Measurements from ENCODE around the gene CLDN4. TPM values are rescaled to one million over a fixed set of nuclear protein-coding genes. Genes with fewer than 3 reads are reported as not detected.

Gene CLDN4
- total RNA-seq, 1 donor from 2014 or later, result 29.5 TPM

DNA sequence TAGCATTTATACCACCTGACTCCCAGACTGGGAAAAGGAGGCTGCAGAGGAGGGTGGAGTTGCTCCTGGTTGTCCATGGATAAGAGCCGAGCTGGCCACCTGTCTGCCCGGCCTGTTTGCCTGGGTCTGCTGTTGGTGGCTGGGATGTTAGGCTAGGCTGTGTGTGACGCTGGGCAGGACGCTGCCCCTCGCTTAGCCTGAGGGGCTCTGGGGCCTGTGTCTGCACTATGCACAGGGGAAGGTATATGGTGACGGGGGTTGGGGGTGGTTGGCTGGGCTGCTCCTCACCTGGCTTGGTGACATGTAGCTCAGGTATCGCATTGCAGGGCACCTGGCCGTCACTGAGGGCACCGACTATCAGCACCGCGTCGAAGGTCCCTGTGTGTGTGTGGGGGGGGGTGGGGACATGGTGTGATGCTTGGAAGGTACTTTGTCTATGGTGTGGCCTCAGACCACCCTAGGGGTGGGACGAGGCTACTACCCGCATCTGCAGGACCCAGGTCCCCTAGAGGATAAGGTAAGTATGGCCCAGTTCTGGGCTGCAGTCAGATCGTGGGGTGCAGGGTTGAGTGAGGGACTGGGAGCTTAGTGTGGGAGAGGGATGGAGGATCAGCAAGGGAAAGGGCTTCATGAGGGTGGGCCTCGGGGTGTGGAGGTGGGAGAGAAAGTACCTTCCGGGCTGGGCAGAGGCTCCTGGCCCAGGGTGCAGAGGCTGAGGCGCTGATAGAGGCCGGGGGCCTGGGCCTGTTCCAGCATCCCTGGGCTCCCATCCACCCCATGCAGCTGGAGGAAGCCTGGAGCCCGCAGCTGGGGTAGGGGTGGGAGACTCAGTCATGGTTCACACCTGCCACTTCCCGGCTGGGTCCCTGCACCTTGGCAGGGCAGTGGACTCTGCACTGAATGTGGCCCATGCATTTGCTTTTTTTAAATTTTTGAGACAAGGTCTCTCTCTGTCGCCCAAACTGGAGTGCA is 9.2 kb downstream of the CLDN4 start:
- Histone ChIP-seq H3K36me3 (no peaks in the 10 kb centered on the region), H3K27ac (no peak overlapping the region), H3K9me3 (no peaks in the 10 kb centered on the region), H3K4me1 (peaks cover 26% of the 10 kb centered on the region), H3K27me3 (no peaks in the 10 kb centered on the region), H3K4me3 (no peak overlapping the region)
- TF ChIP-seq, protein P1, sequence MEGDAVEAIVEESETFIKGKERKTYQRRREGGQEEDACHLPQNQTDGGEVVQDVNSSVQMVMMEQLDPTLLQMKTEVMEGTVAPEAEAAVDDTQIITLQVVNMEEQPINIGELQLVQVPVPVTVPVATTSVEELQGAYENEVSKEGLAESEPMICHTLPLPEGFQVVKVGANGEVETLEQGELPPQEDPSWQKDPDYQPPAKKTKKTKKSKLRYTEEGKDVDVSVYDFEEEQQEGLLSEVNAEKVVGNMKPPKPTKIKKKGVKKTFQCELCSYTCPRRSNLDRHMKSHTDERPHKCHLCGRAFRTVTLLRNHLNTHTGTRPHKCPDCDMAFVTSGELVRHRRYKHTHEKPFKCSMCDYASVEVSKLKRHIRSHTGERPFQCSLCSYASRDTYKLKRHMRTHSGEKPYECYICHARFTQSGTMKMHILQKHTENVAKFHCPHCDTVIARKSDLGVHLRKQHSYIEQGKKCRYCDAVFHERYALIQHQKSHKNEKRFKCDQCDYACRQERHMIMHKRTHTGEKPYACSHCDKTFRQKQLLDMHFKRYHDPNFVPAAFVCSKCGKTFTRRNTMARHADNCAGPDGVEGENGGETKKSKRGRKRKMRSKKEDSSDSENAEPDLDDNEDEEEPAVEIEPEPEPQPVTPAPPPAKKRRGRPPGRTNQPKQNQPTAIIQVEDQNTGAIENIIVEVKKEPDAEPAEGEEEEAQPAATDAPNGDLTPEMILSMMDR (IDR thresholded peaks at IDR 0.05), result no peak
- TF ChIP-seq POLR2AphosphoS5 (IDR thresholded peaks at IDR 0.05; ENCODE audit: insufficient read depth in 1 of 2, low read depth in 1 of 2) (no peak), POLR2A (IDR thresholded peaks at IDR 0.05) (no peak)
- intact Hi-C loops (cut with DNase I), result no loop called here
- no peak for DNase-seq (ENCODE audit: extremely low spot score in 2 of 2)

DNA sequence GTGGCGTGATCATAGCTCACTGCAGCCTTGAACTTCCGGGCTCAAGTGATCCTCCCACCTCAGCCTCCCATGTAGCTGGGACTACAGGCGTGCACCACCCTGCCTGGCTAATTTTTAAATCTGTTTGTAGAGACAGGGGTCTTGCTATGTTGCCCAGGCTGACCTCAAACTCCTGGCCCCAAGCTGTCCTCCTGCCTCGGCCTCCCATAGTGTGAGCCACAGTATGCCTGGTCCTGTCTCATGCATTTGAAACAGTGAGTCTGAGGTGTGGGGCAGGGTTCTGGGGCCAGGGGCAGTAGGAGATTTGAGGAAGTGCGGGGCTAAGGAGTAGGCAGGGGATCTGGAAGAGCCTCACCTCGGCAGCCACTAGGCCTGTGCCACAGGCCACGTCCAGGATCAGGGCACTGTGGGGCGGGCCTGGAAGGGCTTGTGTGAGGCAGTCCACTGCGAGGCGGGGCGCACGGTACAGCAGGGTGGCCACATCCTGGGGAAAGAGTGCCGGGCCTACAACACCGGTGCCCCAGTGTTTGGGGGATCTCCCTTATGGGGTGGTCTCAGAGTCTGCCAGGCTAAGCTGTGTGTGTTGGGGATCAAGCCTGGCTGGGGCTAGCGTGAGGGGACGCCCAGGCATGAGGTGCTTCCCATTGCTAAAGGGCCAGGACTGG is 10.1 kb downstream of the CLDN4 start:
- TF ChIP-seq POLR2AphosphoS5 (IDR thresholded peaks at IDR 0.05; ENCODE audit: insufficient read depth in 1 of 2, low read depth in 1 of 2) (no peak), POLR2A (IDR thresholded peaks at IDR 0.05) (no peak)
- TF ChIP-seq, protein P1 (IDR thresholded peaks at IDR 0.05), result no peak
- Histone ChIP-seq H3K4me3 (no peak overlapping the region), H3K27me3 (no peaks in the 10 kb centered on the region), H3K9me3 (no peaks in the 10 kb centered on the region), H3K36me3 (no peaks in the 10 kb centered on the region), H3K27ac (no peak overlapping the region), H3K4me1 (peaks cover 26% of the 10 kb centered on the region)
- no peak for DNase-seq (ENCODE audit: extremely low spot score in 2 of 2)
- intact Hi-C loops (cut with DNase I), result no loop called here

DNA sequence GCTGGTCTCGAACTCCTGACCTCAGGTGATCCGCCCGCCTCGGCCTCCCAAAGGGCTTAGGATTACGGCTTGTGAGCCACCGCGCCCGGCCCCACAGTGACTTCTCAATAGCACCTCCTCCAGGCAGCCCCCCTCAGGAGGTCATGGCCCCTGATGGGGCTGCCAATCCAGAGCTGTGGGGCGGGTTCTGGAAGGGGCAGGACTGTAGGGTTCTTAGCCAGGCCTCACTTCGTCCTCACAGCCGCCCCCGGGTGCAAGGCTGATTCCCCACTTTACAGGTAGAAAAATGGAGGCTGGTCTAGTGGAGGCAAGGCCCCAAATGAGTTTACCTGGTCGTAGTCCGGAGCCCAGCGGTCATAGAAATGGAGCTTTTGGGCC is 10.9 kb downstream of the CLDN4 start:
- intact Hi-C loops (cut with DNase I), result no loop called here
- H3K27ac ChIP-seq, result peak overlapping the region; percentile 87

DNA sequence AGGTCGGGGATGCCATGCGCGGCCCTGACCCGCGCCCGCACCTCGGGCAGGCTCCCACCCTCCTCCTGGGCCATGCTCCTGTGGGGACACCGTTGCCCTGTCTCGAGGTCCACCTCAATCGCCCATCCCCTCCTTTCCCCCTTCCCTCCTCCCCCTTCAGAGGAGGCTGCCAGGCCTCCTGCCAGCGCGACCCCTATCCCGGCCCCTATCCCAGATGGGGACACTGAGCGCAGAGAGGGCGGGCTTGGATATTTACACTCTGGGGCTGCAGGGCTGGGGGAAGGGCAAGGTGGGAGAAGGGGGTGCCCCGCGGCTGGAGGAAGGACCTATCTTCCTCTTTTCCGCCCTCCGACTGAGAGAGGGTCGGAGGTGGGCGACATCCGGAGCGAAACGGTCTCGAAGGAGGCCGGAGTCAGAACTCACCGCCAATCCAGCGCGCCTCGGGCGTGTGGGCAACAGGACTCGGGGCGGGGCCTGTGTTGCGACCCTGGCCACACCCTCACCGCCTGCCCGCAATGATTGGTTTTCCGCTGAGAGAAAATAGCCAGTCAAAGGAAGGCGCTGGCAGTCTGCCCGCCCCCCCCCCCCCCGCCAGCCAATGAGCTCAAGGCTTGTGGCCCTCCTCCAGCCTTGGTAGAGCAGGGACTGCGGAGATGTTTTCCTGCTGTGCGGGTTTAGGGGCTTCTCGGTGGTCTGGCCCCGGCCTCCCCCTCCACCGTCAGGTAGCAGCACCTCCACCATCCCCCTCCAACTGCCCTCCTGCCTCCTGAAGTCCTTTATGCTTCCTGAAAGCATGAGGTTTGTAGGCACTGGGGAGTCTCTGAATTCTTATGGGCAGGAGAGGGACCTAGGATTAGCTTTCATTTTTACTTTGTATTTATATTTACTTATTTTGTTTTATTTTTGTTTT is 11.5 kb downstream of the CLDN4 start, which contains the start of gene METTL27:
Gene METTL27 (minus strand): TSS at position 450 of the 910 bp plus-strand sequence. CDS start 376 bp downstream, at position 74.
- intact Hi-C loops (cut with DNase I), result no loop called here
- H3K9me3 ChIP-seq, result no peaks in the 10 kb centered on the region

More for the DNA sequence above, 10.9 kb downstream of the CLDN4 start:
- H3K9me3 ChIP-seq, result no peaks in the 10 kb centered on the region
- peak overlapping the region; percentile 56 to 57 for H3K4me3 ChIP-seq
- TF ChIP-seq POLR2A (IDR thresholded peaks at IDR 0.05) (no peak), POLR2AphosphoS5 (IDR thresholded peaks at IDR 0.05; ENCODE audit: insufficient read depth in 1 of 2, low read depth in 1 of 2) (no peak)
- TF ChIP-seq, protein P1 (IDR thresholded peaks at IDR 0.05), result no peak
- DNase-seq (ENCODE audit: extremely low spot score in 2 of 2), result no peak
- H3K36me3 ChIP-seq, result no peaks in the 10 kb centered on the region
- H3K4me1 ChIP-seq, result peaks cover 26% of the 10 kb centered on the region
- H3K27me3 ChIP-seq, result no peaks in the 10 kb centered on the region

More for the DNA sequence above, 11.5 kb downstream of the CLDN4 start, which contains the start of gene METTL27:
- DNase-seq (ENCODE audit: extremely low spot score in 2 of 2), result peak in 1 of 2 donors; percentile 96
- peak within 1 kb of the TSS; percentile 56 to 57 for H3K4me3 ChIP-seq
- TF ChIP-seq, protein P1 (IDR thresholded peaks at IDR 0.05), result no peak
- peak in 1 of 2 donors; percentile 76 for TF ChIP-seq POLR2A (IDR thresholded peaks at IDR 0.05)
- TF ChIP-seq POLR2AphosphoS5 (IDR thresholded peaks at IDR 0.05; ENCODE audit: insufficient read depth in 1 of 2, low read depth in 1 of 2), result peak; percentile 58 to 94
- H3K27me3 ChIP-seq, result no peaks in the 10 kb centered on the region
- peaks cover 26% of the 10 kb centered on the region for H3K4me1 ChIP-seq
- H3K36me3 ChIP-seq, result no peaks in the 10 kb centered on the region
- H3K27ac ChIP-seq, result peak within 1 kb of the TSS; percentile 87

Measured in vagina (tissue), 2 donors.